Suprapubic skin (tissue), 3 donors: ENCODE measurements around the gene NNAT.

Experiments
- EP300 ChIP-seq: sonication (generic); formaldehyde crosslinking; IDR thresholded peaks from one replicate; pipeline ENCODE4 v1.6.1; 2017; ENCODE audit warnings: antibody characterized with exemption
- TF ChIP-seq, protein P1 (sequence below), 2 donors: fragments of 200-600 bp in 1 of 2; fragments of 450-650 bp in 1 of 2; sonication (generic) in 1 of 2; IDR thresholded peaks; one replicate each; pipeline ENCODE4 v1.5.1; 2016 to 2019; ENCODE audit warnings: antibody characterized with exemption in 2 of 2, mild to moderate bottlenecking in 1 of 2, moderate library complexity in 1 of 2

- TF ChIP-seq, protein P1, sequence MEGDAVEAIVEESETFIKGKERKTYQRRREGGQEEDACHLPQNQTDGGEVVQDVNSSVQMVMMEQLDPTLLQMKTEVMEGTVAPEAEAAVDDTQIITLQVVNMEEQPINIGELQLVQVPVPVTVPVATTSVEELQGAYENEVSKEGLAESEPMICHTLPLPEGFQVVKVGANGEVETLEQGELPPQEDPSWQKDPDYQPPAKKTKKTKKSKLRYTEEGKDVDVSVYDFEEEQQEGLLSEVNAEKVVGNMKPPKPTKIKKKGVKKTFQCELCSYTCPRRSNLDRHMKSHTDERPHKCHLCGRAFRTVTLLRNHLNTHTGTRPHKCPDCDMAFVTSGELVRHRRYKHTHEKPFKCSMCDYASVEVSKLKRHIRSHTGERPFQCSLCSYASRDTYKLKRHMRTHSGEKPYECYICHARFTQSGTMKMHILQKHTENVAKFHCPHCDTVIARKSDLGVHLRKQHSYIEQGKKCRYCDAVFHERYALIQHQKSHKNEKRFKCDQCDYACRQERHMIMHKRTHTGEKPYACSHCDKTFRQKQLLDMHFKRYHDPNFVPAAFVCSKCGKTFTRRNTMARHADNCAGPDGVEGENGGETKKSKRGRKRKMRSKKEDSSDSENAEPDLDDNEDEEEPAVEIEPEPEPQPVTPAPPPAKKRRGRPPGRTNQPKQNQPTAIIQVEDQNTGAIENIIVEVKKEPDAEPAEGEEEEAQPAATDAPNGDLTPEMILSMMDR (IDR thresholded peaks at IDR 0.05) = no peak
- no peak for TF ChIP-seq EP300
Observed at GRCh38 chr20:37562695-37563480, 41.8 kb downstream of the NNAT start.
